ENCODE measurements around the gene DMAC1.

GRCh38 chr9:7849362-7849761, 49.8 kb upstream of the DMAC1 start:
- TF ChIP-seq EZH2 (IDR thresholded peaks at IDR 0.05; ENCODE audit: low read depth) (no peak), CTCF (conservative IDR thresholded peaks at IDR 0.05) (no peak)
